ENCODE data around the gene CACNA2D3.

The CACNA2D3 gene

DNA sequence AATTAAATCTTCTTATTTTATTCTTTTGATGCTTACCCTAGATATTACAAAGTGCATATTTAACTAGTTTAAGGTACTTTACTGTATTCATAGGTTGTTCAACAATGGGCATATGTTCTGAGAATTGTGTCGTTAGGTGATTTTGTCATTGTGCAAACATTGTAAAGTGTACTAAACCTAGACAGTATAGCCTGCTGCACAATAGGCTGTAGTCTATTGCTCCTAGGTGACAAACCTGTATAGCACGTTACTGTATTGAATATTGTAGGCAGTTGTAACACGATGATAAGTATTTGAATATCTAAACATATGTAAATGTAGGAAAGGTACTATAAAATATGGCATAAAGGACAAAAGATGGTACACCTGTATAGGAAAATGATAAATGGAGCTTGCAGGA lies 100.7 kb downstream of the CACNA2D3 start:
- DNase-seq = no peak

DNA sequence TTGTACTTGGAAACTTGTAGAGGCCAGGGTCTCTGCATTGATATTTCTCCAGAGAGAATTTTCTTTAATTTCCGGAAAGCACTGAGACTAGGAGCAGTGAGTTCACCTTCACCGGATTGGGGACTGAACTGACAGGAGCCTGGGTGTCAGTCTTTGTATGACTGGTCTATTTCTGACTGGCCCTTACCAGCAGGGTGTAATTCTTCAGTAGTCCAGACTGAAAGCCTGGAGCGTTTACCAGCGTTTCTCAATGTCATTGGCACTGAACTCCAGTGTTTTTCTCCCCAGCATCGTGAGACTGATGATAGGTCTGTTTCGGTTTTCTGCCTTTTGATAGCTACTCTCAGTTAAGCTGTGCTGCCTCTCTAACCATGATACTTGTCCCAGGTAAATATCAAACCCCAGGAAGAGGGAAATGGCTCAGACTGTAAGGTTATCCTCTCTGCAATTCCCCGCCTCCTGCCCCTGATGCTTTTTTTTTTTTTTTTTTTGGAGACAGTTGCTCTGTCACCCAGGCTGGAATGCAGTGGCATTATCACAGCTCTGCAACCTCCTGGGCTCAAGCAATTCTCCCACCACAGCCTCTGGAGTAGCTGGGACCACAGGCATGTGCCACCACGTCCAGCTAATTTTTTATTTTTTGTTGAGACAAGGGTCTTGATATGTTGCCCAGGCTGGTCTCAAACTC lies 103.6 kb downstream of the CACNA2D3 start:
- DNase-seq = no peak

- DNase-seq = no peak
Measured at GRCh38 chr3:54228806-54229205, 106.5 kb downstream of the CACNA2D3 start.

DNA sequence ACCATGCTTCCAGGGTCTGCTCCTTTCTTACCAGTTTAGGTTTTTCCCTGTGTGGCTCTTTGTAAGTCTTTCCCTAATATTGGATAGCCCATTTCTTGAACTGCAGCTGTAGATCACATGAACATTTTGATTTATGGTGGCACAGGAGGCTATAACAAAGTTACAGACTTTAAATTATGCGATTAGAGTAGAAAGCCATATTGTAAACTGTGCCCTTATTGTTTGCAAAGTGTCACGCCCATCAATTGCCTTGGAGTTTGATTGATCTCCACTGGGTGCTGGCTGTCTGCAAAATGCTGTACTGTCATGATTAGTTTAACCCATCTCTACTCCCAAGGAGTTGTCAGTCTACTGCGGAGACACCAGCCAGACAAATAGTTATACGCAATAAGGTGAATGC lies 110.3 kb downstream of the CACNA2D3 start:
- DNase-seq = no peak

DNA sequence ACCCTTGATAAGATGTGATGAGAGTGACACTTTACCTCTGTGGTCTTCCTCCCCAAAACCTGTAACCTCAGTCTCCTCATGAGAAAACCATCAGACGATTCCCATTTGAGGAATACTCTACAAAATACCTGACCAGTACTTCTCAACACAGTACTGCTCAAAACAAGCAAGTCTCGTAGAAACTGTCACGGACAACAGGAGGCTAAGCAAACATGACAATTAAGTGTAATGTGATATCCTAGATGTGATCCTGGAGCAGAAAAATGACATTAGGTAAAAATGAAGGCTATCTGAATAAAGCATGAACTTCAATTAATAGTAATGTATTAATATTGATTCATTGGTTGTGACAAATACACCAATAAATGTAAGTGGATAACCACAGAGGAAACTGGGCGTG lies 113.6 kb downstream of the CACNA2D3 start:
- DNase-seq = no peak

- no peak for DNase-seq
Measured at GRCh38 chr3:54237109-54237508, 114.8 kb downstream of the CACNA2D3 start.

DNA sequence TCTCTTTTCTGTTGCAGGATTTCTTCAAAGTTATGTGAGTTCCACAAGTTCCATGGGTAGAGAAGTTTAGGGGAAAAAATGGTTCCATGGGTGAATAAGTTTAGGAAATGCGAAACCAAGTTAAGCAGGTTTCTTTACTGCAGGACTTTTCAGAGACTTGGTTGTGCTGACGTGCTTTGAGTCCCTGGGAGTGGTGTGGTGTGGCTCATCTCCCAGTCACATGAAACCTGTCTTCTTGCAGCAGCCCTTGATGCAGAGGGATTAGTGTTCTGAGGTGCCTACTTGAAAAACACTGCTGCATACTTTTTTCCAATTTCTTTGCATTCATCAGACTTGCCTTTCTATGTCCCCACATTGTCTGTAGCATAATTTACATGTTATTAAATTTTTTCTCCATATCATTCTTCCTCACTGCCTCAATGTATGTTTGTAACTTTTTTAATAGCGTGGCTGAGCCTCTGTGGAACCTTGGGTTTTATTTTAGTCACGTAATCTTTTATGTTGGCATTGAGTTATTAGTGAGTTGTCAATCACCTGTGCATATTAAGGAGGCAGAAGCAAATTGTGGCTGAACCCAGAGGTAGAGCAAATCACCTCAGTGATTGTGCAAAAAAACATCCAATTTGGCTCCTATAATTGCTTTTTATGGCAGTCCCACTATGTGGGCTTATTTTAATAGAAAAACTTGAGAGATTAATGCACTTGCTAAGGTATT lies 115.6 kb downstream of the CACNA2D3 start:
- DNase-seq = no peak

DNA sequence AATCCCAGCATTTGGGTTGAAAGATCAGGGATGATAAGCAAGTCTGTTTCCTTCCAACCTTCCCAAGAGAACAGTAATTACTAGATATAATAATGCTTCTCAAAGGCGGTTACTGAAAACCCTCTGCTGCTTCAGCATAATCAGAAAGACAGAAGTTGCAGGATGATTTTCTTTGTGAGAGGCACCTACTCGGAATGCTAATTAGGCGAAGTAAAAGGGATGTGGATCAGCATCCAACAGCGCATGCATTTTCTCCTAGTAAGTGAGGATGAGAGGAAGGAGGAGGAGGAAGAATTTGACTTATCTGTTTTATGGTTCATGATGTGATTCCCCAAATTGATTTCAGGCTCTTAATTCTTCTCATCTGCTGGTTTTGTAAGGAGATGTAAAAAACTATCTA lies 118.0 kb downstream of the CACNA2D3 start:
- DNase-seq = no peak

GRCh38 chr3:54243056-54243931 lies 120.9 kb downstream of the CACNA2D3 start:
- DNase-seq = no peak

- no peak for DNase-seq
Measured at GRCh38 chr3:54243960-54244682, 121.8 kb downstream of the CACNA2D3 start.

DNA sequence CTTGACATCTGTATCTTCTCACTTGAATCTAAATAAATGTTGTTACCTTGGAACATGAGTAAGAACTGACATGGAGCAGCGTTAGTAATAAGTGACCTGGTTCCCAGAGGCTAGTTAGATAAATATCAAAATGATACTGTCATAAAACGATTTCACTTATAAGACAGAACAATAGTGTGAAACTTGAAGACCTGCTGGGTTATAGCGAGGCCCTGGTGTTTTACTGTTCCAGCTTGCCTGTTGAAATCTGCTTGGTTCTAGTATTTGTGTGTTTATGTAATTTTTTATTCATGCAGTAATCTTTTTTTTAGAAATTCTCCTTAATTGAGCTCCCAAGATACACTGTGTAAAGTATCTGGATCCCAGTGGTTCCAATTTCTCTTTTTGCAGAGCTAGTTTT lies 129.4 kb downstream of the CACNA2D3 start:
- no peak for DNase-seq

- no peak for DNase-seq
Measured at GRCh38 chr3:54257125-54257720, 134.9 kb downstream of the CACNA2D3 start.

DNA sequence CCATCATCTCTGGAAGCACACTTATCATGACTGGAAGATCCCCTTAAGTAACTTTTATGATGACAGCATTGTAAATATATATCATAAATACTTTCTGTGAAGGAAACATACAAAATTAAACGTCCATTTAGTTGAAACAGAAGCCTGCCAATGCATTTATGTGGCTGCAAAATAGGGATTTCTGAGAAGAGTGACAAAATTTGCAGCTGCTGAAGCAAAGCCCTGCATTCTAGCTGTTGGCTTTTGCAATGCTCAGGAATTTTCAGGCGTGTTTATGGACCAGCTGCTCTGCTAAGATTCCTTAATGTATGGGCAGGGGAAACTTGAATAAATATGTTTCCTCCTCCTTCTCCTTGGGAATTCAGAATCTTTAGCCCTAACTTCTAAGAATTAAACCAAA lies 137.3 kb downstream of the CACNA2D3 start:
- no peak for DNase-seq

DNA sequence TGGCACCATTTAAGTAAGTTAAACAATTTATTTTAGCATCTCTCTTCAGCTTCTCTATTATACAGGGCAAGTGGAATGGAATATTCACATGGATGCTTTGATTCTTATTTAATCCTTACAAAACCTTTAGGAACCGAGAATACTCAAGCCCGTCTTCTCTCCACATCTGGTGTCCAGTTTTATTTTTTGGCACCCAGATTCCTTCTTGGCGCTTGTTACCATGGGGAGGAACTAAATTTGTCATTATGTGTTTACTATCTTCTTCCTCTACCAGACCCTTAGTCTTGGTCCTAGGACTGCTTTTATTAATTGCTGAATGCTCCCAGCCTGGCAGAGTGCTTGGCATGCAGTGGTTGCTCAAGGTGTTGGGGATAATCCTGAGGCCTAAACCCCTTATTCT lies 138.8 kb downstream of the CACNA2D3 start:
- DNase-seq = no peak

- peak; percentile 9 to 54 (median 26) for DNase-seq
Measured at GRCh38 chr3:54262541-54262940, 140.2 kb downstream of the CACNA2D3 start.

DNA sequence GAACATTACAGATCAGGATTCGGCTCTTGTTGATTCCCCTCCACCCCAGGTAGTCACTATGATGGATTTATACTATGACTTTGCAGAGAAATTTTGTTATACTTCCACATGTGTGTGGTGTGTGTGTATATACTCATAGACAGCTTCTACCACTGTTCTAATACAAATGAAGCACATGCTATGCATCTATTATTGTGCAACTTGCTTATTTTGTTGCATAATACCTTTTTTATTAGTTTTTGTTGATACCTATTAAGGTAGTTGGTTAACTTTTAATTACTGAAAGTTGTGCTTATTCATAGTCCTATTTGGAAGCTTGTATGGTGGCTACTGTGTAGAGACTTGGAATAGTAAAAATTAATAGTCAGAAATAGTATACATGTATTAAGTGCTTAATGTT lies 140.6 kb downstream of the CACNA2D3 start:
- DNase-seq = no peak

DNA sequence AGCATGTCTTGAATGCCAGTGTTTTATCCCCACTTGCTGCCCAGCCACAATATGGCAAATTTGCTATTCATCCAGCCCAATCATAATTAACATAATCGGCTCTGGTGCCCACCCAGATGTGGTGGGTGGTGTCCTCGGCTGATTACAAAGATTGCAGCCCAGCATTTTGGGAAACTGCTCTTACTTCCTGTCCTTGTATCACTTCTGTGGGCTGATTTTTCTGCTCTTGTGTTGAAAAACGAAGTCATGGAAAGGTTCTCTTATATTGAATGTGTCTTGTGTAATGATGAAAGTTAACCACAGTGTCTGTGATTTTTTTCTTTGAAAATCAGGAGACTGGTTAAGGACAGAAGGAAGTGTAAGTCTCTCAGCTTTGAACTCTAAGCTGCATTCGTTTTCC lies 141.7 kb downstream of the CACNA2D3 start:
- peak in 2 of 4 experiments; percentile 3 to 22 for DNase-seq

DNA sequence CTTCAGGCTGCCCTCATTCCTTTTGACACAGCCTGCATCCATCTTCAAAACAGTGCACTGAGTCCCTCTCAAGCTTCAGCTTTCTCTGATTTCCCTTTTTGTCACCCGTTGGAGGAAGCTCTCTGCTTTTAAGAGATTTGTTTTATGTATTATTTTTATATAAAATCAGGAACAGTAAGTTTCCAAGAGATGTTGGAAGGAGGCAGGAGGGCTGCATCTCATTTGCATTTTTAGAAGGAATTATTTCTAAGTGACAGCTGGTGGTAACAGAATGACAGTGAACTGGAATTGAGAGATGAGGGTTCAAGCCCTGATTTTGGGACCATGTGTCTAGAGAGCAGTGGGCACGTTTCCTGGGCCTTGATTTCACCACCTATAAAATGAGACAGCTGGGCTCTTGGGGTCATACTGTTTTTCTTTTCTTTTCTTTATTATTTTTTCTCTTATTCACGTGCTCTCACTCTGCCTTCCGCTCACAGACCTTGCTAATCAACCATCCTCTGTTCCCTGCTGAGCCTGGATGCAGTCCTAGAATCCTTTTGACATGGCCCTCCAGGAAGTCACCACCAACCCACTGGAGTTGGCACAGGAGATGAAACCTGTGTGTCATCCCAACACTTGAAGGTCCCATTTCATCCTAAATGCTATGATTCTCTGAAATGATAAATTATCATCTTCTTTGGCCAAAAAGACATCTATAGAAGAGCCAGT lies 148.6 kb downstream of the CACNA2D3 start:
- DNase-seq = no peak

DNA sequence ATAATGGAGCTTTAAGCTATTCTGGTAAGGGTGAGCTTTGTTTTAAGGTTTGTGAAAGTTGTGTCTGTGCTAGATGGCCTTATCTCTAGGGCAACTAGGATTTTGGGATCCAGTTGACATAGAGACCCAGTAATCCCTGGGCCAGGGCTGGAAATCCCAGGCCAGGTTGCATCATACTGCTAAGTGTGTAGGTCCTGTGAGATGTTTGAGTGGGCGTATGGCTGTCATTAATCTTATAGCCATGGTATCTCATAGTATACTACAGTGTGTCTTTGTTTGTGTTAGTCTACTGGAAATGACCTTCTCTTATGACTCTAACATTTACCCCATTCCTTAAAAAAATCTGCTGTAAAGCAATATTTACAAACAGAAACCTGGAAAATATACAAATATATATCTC lies 151.4 kb downstream of the CACNA2D3 start:
- DNase-seq = no peak

GRCh38 chr3:54274607-54275006 lies 152.3 kb downstream of the CACNA2D3 start:
- DNase-seq = no peak

DNA sequence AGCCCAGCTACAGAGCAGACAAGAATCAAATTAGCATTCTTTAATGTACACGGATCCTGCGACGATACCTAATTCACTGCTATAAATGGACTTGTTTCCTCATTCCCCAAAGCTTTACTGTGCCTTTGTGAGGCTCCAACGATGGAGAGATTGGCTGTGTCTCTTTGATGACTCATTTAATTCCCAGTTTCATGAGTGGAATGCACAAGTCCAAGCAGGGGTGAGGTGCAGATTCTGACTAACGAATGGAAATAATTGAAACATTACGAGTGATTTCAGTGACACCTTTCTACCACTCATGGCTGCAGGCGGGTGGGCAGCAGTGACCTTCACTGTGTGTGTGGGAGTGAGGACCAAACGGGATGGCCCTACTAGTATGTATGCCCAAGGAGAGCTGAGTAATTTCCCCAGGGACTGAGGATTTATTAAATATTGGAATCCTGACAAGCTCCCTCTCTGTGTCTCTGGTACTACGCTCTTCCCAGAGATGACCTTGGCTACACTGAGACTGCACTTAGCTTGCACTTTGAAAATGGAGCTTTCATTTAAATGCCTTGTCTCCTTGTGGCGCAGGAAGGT lies 156.7 kb downstream of the CACNA2D3 start:
- no peak for DNase-seq
